Measurements from ENCODE around the gene EPHA2. TPM values are rescaled to one million over a fixed set of nuclear protein-coding genes. Genes with fewer than 3 reads are reported as not detected.
A peak's percentile ranks its signal among the peaks of the same experiment; 100 is the strongest.

EPHA2 gene
- total and polyA plus RNA-seq, 8 donors = 4.6 to 200 (median 23.4) TPM

- no peak overlapping the region for H3K4me3 ChIP-seq
- TF ChIP-seq POLR2A (IDR thresholded peaks at IDR 0.05) (no peak), CTCF (IDR thresholded peaks at IDR 0.05) (no peak), EP300 (IDR thresholded peaks at IDR 0.05) (no peak), POLR2AphosphoS5 (IDR thresholded peaks at IDR 0.05) (no peak)
- 76 to 90% (median 83%) methylated on average over 5 of the region's 5 CpGs for WGBS, 5 donors
- no peak overlapping the region for H3K27ac ChIP-seq
- intact Hi-C loops (cut with DNase I; ENCODE audit: low total_unique reads) = no loop called here
- H3K36me3 ChIP-seq = no peaks in the 10 kb centered on the region
- no peaks in the 10 kb centered on the region for H3K27me3 ChIP-seq
- DNase-seq = no peak
- no peaks in the 10 kb centered on the region for H3K9me3 ChIP-seq
- H3K4me1 ChIP-seq = no peaks in the 10 kb centered on the region
Measured at GRCh38 chr1:16090076-16090826, 65.6 kb downstream of the EPHA2 start.

- no peak overlapping the region for H3K27ac ChIP-seq
- H3K9me3 ChIP-seq = no peaks in the 10 kb centered on the region
- no peak for DNase-seq
- no peaks in the 10 kb centered on the region for H3K4me1 ChIP-seq
- no peaks in the 10 kb centered on the region for H3K36me3 ChIP-seq
- intact Hi-C loops (cut with DNase I; ENCODE audit: low total_unique reads) = no loop called here
- 78 to 89% (median 83%) methylated on average over 9 of the region's 9 CpGs; no CpG with 5 or more reads in 1 of the 5 donors for WGBS, 5 donors
- no peak overlapping the region for H3K4me3 ChIP-seq
- TF ChIP-seq EP300 (IDR thresholded peaks at IDR 0.05) (no peak), POLR2A (IDR thresholded peaks at IDR 0.05) (no peak), POLR2AphosphoS5 (IDR thresholded peaks at IDR 0.05) (no peak), CTCF (IDR thresholded peaks at IDR 0.05) (no peak)
- no peaks in the 10 kb centered on the region for H3K27me3 ChIP-seq
Measured at GRCh38 chr1:16088996-16089395, 66.9 kb downstream of the EPHA2 start.

GRCh38 chr1:16088351-16088911 lies 67.4 kb downstream of the EPHA2 start:
- Histone ChIP-seq H3K9me3 (no peaks in the 10 kb centered on the region), H3K27me3 (no peaks in the 10 kb centered on the region), H3K4me3 (no peak overlapping the region), H3K27ac (no peak overlapping the region), H3K36me3 (no peaks in the 10 kb centered on the region), H3K4me1 (peaks cover 0 to 5% (median 0%) of the 10 kb centered on the region in 4 donors)
- peak in 1 of 2 donors; percentile 75 for DNase-seq
- TF ChIP-seq CTCF (IDR thresholded peaks at IDR 0.05) = no peak
- TF ChIP-seq POLR2A (IDR thresholded peaks at IDR 0.05) = no peak
- TF ChIP-seq EP300 (IDR thresholded peaks at IDR 0.05) = no peak
- no peak for TF ChIP-seq POLR2AphosphoS5 (IDR thresholded peaks at IDR 0.05)
- WGBS, 5 donors = 57 to 90% (median 79%) methylated on average over 4 to 17 of the region's 17 CpGs
- intact Hi-C loops (cut with DNase I; ENCODE audit: low total_unique reads) = no loop called here

GRCh38 chr1:16087733-16088132 lies 68.1 kb downstream of the EPHA2 start:
- Histone ChIP-seq H3K9me3 (no peaks in the 10 kb centered on the region), H3K4me1 (peaks cover 0 to 12% (median 5%) of the 10 kb centered on the region in 4 donors), H3K4me3 (no peak overlapping the region), H3K27ac (no peak overlapping the region), H3K27me3 (no peaks in the 10 kb centered on the region), H3K36me3 (no peaks in the 10 kb centered on the region)
- intact Hi-C loops (cut with DNase I; ENCODE audit: low total_unique reads) = no loop called here
- WGBS, 5 donors = 61 to 81% (median 70%) methylated on average over 6 to 7 of the region's 7 CpGs
- no peak for DNase-seq
- TF ChIP-seq CTCF (IDR thresholded peaks at IDR 0.05) (no peak), POLR2AphosphoS5 (IDR thresholded peaks at IDR 0.05) (no peak), EP300 (IDR thresholded peaks at IDR 0.05) (no peak), POLR2A (IDR thresholded peaks at IDR 0.05) (no peak)
